ENCODE data around the gene CHN1. TPM values are rescaled to one million over a fixed set of nuclear protein-coding genes. Genes with fewer than 3 reads are reported as not detected.

The CHN1 gene
- polyA plus RNA-seq, 1 of the 3 experiments (the other 2 are of a cell fraction): 31.6 TPM

DNA sequence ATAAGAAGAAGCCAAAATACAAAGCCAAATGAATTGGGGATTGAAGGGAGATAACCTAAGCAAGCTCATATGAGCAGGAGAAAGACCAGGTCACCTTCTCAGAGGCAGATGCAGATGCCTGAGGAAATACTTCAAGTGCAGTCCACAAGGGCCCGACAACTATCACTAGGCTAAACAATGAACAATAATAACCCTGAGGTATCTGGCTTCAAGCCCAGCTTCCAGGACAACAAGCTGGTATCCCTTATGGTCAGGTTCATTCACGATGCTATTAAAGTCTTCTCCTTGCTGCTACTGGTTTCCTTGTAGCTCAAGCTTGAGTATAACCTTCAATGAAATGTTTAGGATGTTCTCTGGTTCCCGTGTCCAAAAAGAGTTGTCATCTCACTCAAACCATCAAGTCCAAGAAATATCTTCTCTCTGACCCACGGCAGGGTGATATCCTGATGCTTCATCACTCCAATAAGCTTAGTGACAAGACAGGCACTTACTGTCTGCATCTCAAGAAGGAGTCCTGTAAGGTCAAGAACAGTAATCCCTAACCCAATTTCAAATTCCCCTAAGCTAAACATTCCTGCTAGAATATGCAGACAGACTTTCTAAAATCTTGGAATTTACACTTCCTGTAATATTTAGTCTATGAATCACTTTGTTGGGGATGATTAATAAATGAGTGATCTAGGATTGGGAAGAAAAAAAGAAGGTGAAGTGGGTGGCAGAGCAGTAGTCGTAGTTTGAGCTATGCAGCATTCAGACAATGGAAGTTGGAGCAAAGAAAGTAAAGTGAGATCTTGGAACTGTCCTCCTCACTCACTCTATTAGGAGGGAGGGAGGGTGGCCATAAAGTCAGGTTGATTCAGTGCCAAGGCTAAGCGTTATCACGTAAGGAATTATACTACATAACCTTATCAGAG lies 33.1 kb downstream of the CHN1 start (continued):
- TF ChIP-seq SIN3A (IDR thresholded peaks at IDR 0.05; ENCODE audit: borderline replicate concordance, low read depth, low read length): no peak
- TF ChIP-seq RXRA (IDR thresholded peaks at IDR 0.05; ENCODE audit: borderline replicate concordance, low read depth): peak; percentile 53; the same call in 1 of the 2 replicates
- TF ChIP-seq, protein P1, sequence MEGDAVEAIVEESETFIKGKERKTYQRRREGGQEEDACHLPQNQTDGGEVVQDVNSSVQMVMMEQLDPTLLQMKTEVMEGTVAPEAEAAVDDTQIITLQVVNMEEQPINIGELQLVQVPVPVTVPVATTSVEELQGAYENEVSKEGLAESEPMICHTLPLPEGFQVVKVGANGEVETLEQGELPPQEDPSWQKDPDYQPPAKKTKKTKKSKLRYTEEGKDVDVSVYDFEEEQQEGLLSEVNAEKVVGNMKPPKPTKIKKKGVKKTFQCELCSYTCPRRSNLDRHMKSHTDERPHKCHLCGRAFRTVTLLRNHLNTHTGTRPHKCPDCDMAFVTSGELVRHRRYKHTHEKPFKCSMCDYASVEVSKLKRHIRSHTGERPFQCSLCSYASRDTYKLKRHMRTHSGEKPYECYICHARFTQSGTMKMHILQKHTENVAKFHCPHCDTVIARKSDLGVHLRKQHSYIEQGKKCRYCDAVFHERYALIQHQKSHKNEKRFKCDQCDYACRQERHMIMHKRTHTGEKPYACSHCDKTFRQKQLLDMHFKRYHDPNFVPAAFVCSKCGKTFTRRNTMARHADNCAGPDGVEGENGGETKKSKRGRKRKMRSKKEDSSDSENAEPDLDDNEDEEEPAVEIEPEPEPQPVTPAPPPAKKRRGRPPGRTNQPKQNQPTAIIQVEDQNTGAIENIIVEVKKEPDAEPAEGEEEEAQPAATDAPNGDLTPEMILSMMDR (IDR thresholded peaks at IDR 0.05): no peak
- TF ChIP-seq MXI1 (IDR thresholded peaks at IDR 0.05; ENCODE audit: low read depth, low read length): no peak
- no peak for TF ChIP-seq RAD21 (IDR thresholded peaks at IDR 0.05; ENCODE audit: low read length)
- no peak for TF ChIP-seq SMC3 (IDR thresholded peaks at IDR 0.05; ENCODE audit: low read depth, low read length)
- TF ChIP-seq, protein P2, sequence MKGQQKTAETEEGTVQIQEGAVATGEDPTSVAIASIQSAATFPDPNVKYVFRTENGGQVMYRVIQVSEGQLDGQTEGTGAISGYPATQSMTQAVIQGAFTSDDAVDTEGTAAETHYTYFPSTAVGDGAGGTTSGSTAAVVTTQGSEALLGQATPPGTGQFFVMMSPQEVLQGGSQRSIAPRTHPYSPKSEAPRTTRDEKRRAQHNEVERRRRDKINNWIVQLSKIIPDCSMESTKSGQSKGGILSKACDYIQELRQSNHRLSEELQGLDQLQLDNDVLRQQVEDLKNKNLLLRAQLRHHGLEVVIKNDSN (IDR thresholded peaks at IDR 0.05; ENCODE audit: borderline replicate concordance, low read depth): no peak
- no peak for TF ChIP-seq GATA2 (CRISPR knock-in tag; IDR thresholded peaks at IDR 0.05)
- TF ChIP-seq TCF12 (IDR thresholded peaks at IDR 0.05): peak; percentile 43; the same call in 1 of the 2 replicates
- peak; percentile 74; the same call in 1 of the 2 replicates for TF ChIP-seq FOSL2 (IDR thresholded peaks at IDR 0.05; ENCODE audit: borderline replicate concordance, low read depth)

DNA sequence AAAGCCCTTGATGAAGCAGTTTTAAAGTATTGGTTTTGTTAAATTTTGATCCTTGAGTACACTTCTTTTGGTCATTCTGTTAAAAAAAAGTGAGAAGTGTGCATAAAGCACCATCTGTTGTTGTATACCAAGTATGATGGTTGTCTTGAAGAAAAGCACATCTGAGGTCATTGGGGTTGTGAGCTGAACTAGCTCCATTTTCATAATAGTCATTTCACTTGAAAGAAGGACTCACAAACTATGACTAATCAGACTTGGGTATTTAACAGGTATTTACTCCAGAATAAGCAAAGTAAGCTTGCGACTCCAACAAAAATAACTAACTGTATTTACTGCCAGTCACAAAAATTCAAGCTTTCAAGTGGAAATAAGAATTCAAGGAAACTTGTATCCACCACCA lies 35.1 kb downstream of the CHN1 start:
- Histone ChIP-seq H3K4me3 (ENCODE audit: low read depth in 2 of 2, low read length in 1 of 2) (no peak overlapping the region), H2AFZ (ENCODE audit: low read depth) (no peak overlapping the region), H3K9me2 (no peaks in the 10 kb centered on the region), H3K9ac (no peak overlapping the region), H3K4me2 (no peak overlapping the region), H3K27me3 (ENCODE audit: insufficient read depth) (no peaks in the 10 kb centered on the region), H3K27ac (ENCODE audit: low read depth in 2 of 2, low read length in 1 of 2) (no peak overlapping the region), H3K79me2 (ENCODE audit: insufficient read depth) (peaks cover 13% of the 10 kb centered on the region; the same call in 1 of the 2 replicates), H3F3A (replicated peaks; ENCODE audit: insufficient read depth) (peaks cover 31% of the 10 kb centered on the region), H3K36me3 (replicated peaks in 1 of 2; ENCODE audit: control insufficient read depth in 1 of 2, insufficient read depth in 2 of 2, low read length in 1 of 2) (no peaks in the 10 kb centered on the region), H3K9me3 (no peaks in the 10 kb centered on the region), H3K4me1 (ENCODE audit: control insufficient read depth in 1 of 2, insufficient read depth in 2 of 2, low read depth in 1 of 2, low read length in 1 of 2) (peaks cover 10 to 14% of the 10 kb centered on the region in 2 experiments; a peak in 3 of 4 replicates), H4K20me1 (ENCODE audit: insufficient read depth) (no peaks in the 10 kb centered on the region)
- TF ChIP-seq SIN3A (IDR thresholded peaks at IDR 0.05; ENCODE audit: borderline replicate concordance, low read depth, low read length) (no peak), NFIC (IDR thresholded peaks at IDR 0.05; ENCODE audit: borderline replicate concordance) (no peak), EP300 (IDR thresholded peaks at IDR 0.05; ENCODE audit: borderline replicate concordance in 1 of 2, low read depth in 1 of 2, low read length in 1 of 2) (no peak), TCF12 (IDR thresholded peaks at IDR 0.05) (no peak), GABPA (IDR thresholded peaks at IDR 0.05; ENCODE audit: low read depth) (no peak)
- TF ChIP-seq, protein P1 (IDR thresholded peaks at IDR 0.05): no peak
- TF ChIP-seq, protein P3, sequence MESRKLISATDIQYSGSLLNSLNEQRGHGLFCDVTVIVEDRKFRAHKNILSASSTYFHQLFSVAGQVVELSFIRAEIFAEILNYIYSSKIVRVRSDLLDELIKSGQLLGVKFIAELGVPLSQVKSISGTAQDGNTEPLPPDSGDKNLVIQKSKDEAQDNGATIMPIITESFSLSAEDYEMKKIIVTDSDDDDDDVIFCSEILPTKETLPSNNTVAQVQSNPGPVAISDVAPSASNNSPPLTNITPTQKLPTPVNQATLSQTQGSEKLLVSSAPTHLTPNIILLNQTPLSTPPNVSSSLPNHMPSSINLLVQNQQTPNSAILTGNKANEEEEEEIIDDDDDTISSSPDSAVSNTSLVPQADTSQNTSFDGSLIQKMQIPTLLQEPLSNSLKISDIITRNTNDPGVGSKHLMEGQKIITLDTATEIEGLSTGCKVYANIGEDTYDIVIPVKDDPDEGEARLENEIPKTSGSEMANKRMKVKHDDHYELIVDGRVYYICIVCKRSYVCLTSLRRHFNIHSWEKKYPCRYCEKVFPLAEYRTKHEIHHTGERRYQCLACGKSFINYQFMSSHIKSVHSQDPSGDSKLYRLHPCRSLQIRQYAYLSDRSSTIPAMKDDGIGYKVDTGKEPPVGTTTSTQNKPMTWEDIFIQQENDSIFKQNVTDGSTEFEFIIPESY (IDR thresholded peaks at IDR 0.05; ENCODE audit: borderline replicate concordance, low read depth): no peak
- TF ChIP-seq, protein P4, sequence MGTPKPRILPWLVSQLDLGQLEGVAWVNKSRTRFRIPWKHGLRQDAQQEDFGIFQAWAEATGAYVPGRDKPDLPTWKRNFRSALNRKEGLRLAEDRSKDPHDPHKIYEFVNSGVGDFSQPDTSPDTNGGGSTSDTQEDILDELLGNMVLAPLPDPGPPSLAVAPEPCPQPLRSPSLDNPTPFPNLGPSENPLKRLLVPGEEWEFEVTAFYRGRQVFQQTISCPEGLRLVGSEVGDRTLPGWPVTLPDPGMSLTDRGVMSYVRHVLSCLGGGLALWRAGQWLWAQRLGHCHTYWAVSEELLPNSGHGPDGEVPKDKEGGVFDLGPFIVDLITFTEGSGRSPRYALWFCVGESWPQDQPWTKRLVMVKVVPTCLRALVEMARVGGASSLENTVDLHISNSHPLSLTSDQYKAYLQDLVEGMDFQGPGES (IDR thresholded peaks at IDR 0.05; ENCODE audit: low read depth, low read length): no peak
- 100% methylated on average over 1 of the region's 1 CpG for WGBS (ENCODE audit: low lambda C conversion rate)
- ChIA-PET CTCF (interaction anchor here (0.8 to 6.3 kb wide), 5 partner anchors 15 to 275 kb away, joined by 3 to 29 read pairs (median 6); no protein-coding TSS in a partner anchor), POLR2A (no interaction called here)
- no peak for DNase-seq
